ENCODE measurements around the gene PTK7. TPM values are rescaled to one million over a fixed set of nuclear protein-coding genes. Genes with fewer than 3 reads are reported as not detected.

Gene PTK7
- total RNA-seq, 2 donors from 2014 or later: 8.0 to 9.7 TPM

Other genes with a start within 250 kb of the PTK7 start
- gene RPL7L1, start 196.7 kb upstream of the PTK7 start, total RNA-seq: 10 to 100 TPM; 43.7 to 50.4 TPM
- gene PTCRA, start 160.3 kb upstream of the PTK7 start, total RNA-seq: not detected
- 10 to 100 TPM; 19.6 to 25.9 TPM for gene CNPY3, start 146.8 kb upstream of the PTK7 start, total RNA-seq
- under 1 TPM in 1 of 2 donors, not detected in 1; 0.37 TPM for gene GNMT, start 115.6 kb upstream of the PTK7 start, total RNA-seq
- gene PEX6, start 97.1 kb upstream of the PTK7 start, total RNA-seq: 10 to 100 TPM; 22.4 to 26.9 TPM
- gene PPP2R5D, start 91.7 kb upstream of the PTK7 start, total RNA-seq: 10 to 100 TPM; 33.7 to 36.4 TPM
- gene MEA1, start 62.4 kb upstream of the PTK7 start, total RNA-seq: 10 to 100 TPM; 35.8 to 43.6 TPM
- gene KLHDC3, start 62.1 kb upstream of the PTK7 start, total RNA-seq: 10 to 100 TPM; 43.8 to 59.0 TPM
- gene RRP36, start 54.7 kb upstream of the PTK7 start, total RNA-seq: 10 to 100 TPM; 33.6 to 45.8 TPM
- 10 to 100 TPM; 14.9 to 15.3 TPM for gene CUL7, start 22.5 kb upstream of the PTK7 start, total RNA-seq
- gene MRPL2, start 16.9 kb upstream of the PTK7 start, total RNA-seq: 10 to 100 TPM; 62.5 to 75.0 TPM
- gene KLC4, start 16.7 kb upstream of the PTK7 start, total RNA-seq: 100 to 1,000 TPM; 109 to 122 TPM
- 10 to 100 TPM; 22.8 to 30.1 TPM for gene SRF, start 95.0 kb downstream of the PTK7 start, total RNA-seq
- gene CUL9, start 105.9 kb downstream of the PTK7 start, total RNA-seq: 10 to 100 TPM; 31.4 to 41.8 TPM
- 10 to 100 TPM; 65.7 to 67.3 TPM for gene DNPH1, start 153.2 kb downstream of the PTK7 start, total RNA-seq
- gene TTBK1, start 167.2 kb downstream of the PTK7 start, total RNA-seq: under 1 TPM; 0.18 to 0.53 TPM
- not detected for gene SLC22A7, start 221.9 kb downstream of the PTK7 start, total RNA-seq
- 1 to 10 TPM; 1.4 TPM for gene CRIP3, start 232.5 kb downstream of the PTK7 start, total RNA-seq